ENCODE data around the gene NTHL1. TPM values are rescaled to one million over a fixed set of nuclear protein-coding genes. Genes with fewer than 3 reads are reported as not detected.

The NTHL1 gene
- total RNA-seq, result 32.8 and 45.6 TPM in 2 replicates

DNA sequence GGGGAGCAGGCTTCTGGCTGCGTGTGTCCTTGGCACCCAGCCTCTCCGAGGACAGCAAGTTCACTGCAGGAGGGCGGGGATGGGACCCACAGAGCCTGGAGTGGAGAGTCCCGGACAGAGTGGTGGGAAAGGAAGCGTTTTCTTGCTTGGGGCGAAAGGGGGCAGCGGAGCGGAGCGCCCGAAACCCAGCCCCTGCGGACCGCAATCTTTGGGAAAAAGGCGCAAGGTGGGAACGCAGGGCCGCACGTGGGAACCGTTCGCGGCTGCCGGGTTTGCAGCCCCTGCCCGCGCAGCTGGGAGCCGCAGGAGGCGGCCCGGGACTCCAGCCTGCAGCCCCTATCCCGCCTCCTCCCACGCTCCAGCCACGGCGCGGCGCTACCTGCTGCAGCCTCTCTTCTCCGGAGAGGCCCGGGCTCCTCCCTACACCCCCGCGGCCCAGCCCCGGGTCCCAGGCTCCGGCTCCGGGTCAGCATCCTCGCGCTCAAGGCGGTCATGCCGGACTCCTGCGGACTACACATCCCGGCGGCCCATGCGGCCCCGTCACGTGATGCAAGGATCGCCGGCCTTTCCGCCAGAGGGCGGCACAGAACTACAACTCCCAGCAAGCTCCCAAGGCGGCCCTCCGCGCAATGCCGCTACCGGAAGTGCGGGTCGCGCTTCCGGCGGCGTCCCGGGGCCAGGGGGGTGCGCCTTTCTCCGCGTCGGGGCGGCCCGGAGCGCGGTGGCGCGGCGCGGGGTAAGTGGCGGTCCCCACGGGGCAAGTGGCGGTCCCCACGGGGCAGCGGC lies at the start of gene NTHL1, which contains the start of gene TSC2:
NTHL1 (minus strand) TSS at position 505 of the 786 bp plus-strand sequence; CDS start at position 494, 11 bp downstream.
TSC2 (plus strand) TSS at position 656 of the 786 bp plus-strand sequence. CDS start 631 bp downstream, outside the sequence.

DNA sequence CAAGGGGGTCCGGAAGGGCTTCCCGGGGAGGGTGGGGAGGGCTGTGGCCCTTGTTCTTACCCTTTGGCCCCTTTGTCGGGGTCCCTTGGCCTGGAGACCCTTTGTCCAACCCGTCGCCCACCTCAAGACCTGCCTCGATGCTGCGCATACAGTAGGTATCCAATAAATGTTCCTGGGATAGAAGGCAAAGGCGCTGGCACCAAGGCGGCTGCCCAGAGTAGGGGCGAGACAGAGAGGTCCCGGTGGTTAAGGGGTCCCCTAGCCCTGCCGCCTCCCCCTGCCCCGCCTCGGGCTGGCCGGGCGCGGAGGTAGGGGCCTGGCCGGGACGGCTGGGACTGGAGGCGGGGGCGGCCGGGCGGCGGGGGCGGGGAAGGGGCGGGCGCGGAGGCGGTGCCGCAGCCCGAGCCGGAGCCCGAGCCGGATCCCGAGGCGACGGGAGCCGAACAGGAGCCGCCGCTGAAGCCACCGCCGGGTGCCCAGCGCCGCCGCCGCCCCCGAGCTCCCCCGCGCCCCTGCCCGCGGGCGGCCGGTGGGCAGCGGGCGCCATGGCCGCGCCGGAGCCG lies 21.1 kb downstream of the NTHL1 start, which contains the start of gene NHERF2:
NHERF2 (plus strand) TSS at position 442 of the 563 bp plus-strand sequence; CDS start at position 546, 104 bp downstream.

DNA sequence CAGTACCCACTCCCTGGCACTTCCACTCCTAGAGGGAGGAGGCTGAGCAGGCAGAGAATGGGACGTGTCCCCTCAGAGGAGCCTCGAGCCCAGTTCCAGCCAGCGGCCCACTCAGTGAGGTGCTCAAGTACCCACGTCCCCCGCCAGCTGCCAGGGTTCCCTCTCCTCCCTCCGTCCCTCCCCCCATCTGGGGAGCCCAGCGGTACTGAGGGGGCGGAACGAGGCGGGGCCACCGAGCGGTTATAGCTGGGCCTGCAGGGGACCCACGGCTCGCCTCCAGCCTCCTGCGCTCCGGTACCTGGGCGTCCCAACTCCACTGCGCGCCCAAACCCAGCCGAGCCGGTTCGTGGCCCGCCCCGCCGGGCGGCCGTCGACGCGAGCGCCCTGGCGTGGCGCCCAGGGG lies 28.1 kb downstream of the NTHL1 start, which contains the start of gene NPW:
NPW (plus strand) TSS at position 268 of the 403 bp plus-strand sequence.

DNA sequence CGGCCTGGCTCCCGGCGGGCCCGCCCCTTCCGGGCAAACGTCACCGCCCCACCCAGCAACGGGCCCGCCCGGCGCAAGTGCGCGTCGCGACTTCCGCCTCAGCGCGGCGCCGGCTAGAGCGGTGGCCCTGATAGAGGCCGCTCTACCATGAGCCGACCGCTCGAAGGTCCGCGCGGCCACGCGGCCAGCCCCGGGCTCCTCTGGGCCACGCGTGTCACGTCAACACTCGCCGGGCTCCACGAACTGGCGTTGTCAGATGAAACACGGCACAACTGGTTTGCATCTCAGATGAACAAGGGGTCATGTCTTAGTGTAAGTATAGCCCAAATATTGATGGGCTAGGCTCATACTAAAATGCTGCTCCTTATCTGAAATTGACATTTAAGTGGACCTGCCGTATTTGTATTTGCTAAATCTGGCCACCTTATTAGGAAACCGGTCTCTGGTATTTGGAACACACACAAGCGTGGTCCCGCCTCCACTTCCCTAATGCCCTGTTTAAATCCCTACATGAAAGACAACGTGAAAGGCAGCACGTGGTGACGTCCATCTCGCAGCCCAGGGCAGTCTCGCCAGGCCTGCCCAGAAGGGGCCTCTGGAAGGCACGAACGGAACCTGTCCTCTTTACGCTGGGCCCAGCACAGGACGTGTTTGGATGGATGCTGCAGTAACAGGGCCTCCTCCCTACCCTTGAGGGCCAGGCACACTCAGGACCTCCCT lies 37.7 kb downstream of the NTHL1 start, which contains the start of gene ZNF598:
ZNF598 (minus strand) TSS at position 31 of the 720 bp plus-strand sequence.

Other genes with a start within 250 kb of the NTHL1 start
- 68.2 and 75.2 TPM in 2 replicates for gene HAGH, start 221.0 kb downstream of the NTHL1 start, total RNA-seq
- gene FAHD1, start 220.6 kb downstream of the NTHL1 start, total RNA-seq, result 56.5 and 106 TPM in 2 replicates
- 0.24 TPM in 1 of 2 replicates, not detected in the other for gene MEIOB, start 175.7 kb downstream of the NTHL1 start, total RNA-seq
- 0.24 TPM in 1 of 2 replicates, not detected in the other for gene HS3ST6, start 129.4 kb downstream of the NTHL1 start, total RNA-seq
- 0.85 and 1.9 TPM in 2 replicates for gene MSRB1, start 104.6 kb downstream of the NTHL1 start, total RNA-seq
- 0.24 TPM in 1 of 2 replicates, not detected in the other for gene RPL3L, start 93.1 kb downstream of the NTHL1 start, total RNA-seq
- 114 and 124 TPM in 2 replicates for gene NDUFB10, start 88.3 kb downstream of the NTHL1 start, total RNA-seq
- 2,434 and 3,731 TPM in 2 replicates for gene RPS2, start 83.0 kb downstream of the NTHL1 start, total RNA-seq
- 0.85 TPM in 1 of 2 replicates, not detected in the other for gene RNF151, start 81.0 kb downstream of the NTHL1 start, total RNA-seq
- gene TBL3, start 75.8 kb downstream of the NTHL1 start, total RNA-seq, result 65.9 and 82.9 TPM in 2 replicates
- gene NOXO1, start 66.4 kb downstream of the NTHL1 start, total RNA-seq, result 1.2 and 2.6 TPM in 2 replicates
- gene GFER, start 63.6 kb downstream of the NTHL1 start, total RNA-seq, result 8.9 and 24.9 TPM in 2 replicates
- gene SYNGR3, start 57.9 kb downstream of the NTHL1 start, total RNA-seq, result 4.7 and 4.8 TPM in 2 replicates
- gene ZNF598, start 38.0 kb downstream of the NTHL1 start, total RNA-seq, result 28.0 and 31.8 TPM in 2 replicates
- gene NPW, start 28.0 kb downstream of the NTHL1 start, total RNA-seq, result under 0.01 and 1.4 TPM in 2 replicates
- 12.8 and 17.1 TPM in 2 replicates for gene NHERF2, start 20.9 kb downstream of the NTHL1 start, total RNA-seq
- 30.6 and 31.3 TPM in 2 replicates for gene TSC2, start 151 bp upstream of the NTHL1 start, total RNA-seq
- 74.2 and 96.1 TPM in 2 replicates for gene PKD1, start 88.1 kb upstream of the NTHL1 start, total RNA-seq
- gene RAB26, start 100.8 kb upstream of the NTHL1 start, total RNA-seq, result 0.48 and 1.7 TPM in 2 replicates
- 60.2 and 78.9 TPM in 2 replicates for gene TRAF7, start 107.9 kb upstream of the NTHL1 start, total RNA-seq
- gene CASKIN1, start 148.8 kb upstream of the NTHL1 start, total RNA-seq, result 0.43 and 0.96 TPM in 2 replicates
- 19.2 and 26.0 TPM in 2 replicates for gene MLST8, start 157.6 kb upstream of the NTHL1 start, total RNA-seq
- 0.24 and 1.3 TPM in 2 replicates for gene BRICD5, start 163.0 kb upstream of the NTHL1 start, total RNA-seq
- gene PGP, start 167.0 kb upstream of the NTHL1 start, total RNA-seq, result 14.5 and 19.0 TPM in 2 replicates
- 26.0 and 32.0 TPM in 2 replicates for gene E4F1, start 175.8 kb upstream of the NTHL1 start, total RNA-seq
- not detected in 2 replicates for gene DNASE1L2, start 188.6 kb upstream of the NTHL1 start, total RNA-seq
- 51.8 and 119 TPM in 2 replicates for gene ECI1, start 203.8 kb upstream of the NTHL1 start, total RNA-seq
- gene RNPS1, start 220.3 kb upstream of the NTHL1 start, total RNA-seq, result 79.5 and 80.2 TPM in 2 replicates

Measured in tracheal epithelial cell (primary cell).